Activated naive CD8-positive, alpha-beta T cell treated with anti-CD3 and anti-CD28 coated beads for 36 hours (primary cell): Measurements from ENCODE around the gene HPGD. TPM values are rescaled to one million over a fixed set of nuclear protein-coding genes. Genes with fewer than 3 reads are reported as not detected.

Experiments used
- DNase-seq: peaks from one replicate; pipeline ENCODE4 v3.0.0; 2021
- H3K27ac Mint-ChIP-seq: one replicate; pipeline ENCODE4 v1.8.0; 2022; ENCODE audit warnings: mild to moderate bottlenecking, moderate library complexity, mixed read lengths
- H3K27me3 Mint-ChIP-seq: one replicate; pipeline ENCODE4 v1.8.0; 2022; ENCODE audit warnings: mild to moderate bottlenecking, mixed read lengths
- H3K36me3 Mint-ChIP-seq: one replicate; pipeline ENCODE4 v1.8.0; 2021; ENCODE audit warnings: mild to moderate bottlenecking, mixed read lengths
- H3K4me1 Mint-ChIP-seq: one replicate; pipeline ENCODE4 v1.8.0; 2021; ENCODE audit warnings: mixed read lengths
- H3K4me3 Mint-ChIP-seq: one replicate; pipeline ENCODE4 v1.8.0; 2022; ENCODE audit warnings: mild to moderate bottlenecking, moderate library complexity, mixed read lengths
- H3K9me3 Mint-ChIP-seq: one replicate; pipeline ENCODE4 v1.8.0; 2022; ENCODE audit warnings: mixed read lengths
- total RNA-seq, 2 experiments: library from RNA; stranded (reverse); gene quantifications; one replicate each; pipeline ENCODE4 v1.2.3, GENCODE V29; 2021

The HPGD gene
- total RNA-seq, 2 experiments from 2014 or later = 6.0 to 6.2 TPM

- Mint-ChIP-seq H3K27me3 (no peaks in the 10 kb centered on the region), H3K4me3 (no peak overlapping the region), H3K9me3 (peaks cover 5% of the 10 kb centered on the region), H3K36me3 (no peaks in the 10 kb centered on the region), H3K4me1 (no peaks in the 10 kb centered on the region), H3K27ac (no peak overlapping the region)
- DNase-seq = no peak
These were observed 55.2 kb downstream of the HPGD start for GRCh38 chr4:174467107-174467506.

DNA sequence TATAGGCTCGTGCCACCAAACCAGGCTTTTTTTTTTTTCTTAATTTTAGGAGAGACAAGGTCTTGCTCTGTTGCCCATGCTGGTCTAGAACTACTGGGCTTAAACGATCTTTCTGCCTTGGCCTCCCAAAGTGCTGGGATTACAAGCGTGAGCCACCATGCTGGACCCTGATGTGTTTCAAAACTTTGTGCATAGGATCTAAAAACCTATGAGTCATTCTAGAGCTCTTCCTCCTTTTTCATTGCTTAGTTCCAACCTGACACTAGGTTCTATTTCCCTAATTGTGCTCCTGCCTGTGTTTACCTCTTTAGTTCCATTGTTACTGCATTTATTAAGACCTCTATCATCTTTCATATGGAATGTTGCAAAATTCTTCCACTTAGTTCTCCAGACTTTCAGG, 57.3 kb downstream of the HPGD start:
- H3K27me3 Mint-ChIP-seq = no peaks in the 10 kb centered on the region
- no peaks in the 10 kb centered on the region for H3K36me3 Mint-ChIP-seq
- peaks cover 5% of the 10 kb centered on the region for H3K9me3 Mint-ChIP-seq
- no peak overlapping the region for H3K27ac Mint-ChIP-seq
- no peak overlapping the region for H3K4me3 Mint-ChIP-seq
- no peak for DNase-seq
- no peaks in the 10 kb centered on the region for H3K4me1 Mint-ChIP-seq

- peaks cover under 1% of the 10 kb centered on the region for H3K27me3 Mint-ChIP-seq
- no peak for DNase-seq
- H3K9me3 Mint-ChIP-seq = peaks cover 5% of the 10 kb centered on the region
- no peak overlapping the region for H3K27ac Mint-ChIP-seq
- no peaks in the 10 kb centered on the region for H3K4me1 Mint-ChIP-seq
- H3K4me3 Mint-ChIP-seq = no peak overlapping the region
- no peaks in the 10 kb centered on the region for H3K36me3 Mint-ChIP-seq
These were observed 60.7 kb downstream of the HPGD start for GRCh38 chr4:174461466-174462106.

- Mint-ChIP-seq H3K27ac (no peak overlapping the region), H3K4me3 (no peak overlapping the region), H3K9me3 (peaks cover 5% of the 10 kb centered on the region), H3K4me1 (no peaks in the 10 kb centered on the region), H3K27me3 (peaks cover 3% of the 10 kb centered on the region), H3K36me3 (no peaks in the 10 kb centered on the region)
- no peak for DNase-seq
These were observed 61.6 kb downstream of the HPGD start for GRCh38 chr4:174460684-174461083.

DNA sequence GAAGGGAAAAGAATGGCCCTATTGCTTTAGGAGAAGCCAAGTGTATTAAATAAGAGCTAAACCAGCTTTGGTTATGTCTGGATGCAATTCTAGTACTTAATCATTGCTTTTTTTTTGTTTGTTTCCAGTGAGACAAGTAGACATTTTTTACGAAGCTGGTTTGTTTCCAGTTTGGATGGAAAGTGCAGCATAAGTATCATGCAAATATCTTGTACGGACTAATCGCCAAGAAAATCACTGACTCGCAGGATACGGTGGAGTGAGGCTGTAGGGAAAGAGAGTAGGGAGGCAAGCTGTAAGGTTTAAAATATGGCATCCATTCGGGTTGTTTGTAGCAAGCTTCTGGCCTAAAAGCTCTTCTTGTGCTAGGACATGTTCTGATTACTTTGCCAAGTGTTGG, 64.8 kb downstream of the HPGD start:
- DNase-seq = no peak
- no peak overlapping the region for H3K27ac Mint-ChIP-seq

DNA sequence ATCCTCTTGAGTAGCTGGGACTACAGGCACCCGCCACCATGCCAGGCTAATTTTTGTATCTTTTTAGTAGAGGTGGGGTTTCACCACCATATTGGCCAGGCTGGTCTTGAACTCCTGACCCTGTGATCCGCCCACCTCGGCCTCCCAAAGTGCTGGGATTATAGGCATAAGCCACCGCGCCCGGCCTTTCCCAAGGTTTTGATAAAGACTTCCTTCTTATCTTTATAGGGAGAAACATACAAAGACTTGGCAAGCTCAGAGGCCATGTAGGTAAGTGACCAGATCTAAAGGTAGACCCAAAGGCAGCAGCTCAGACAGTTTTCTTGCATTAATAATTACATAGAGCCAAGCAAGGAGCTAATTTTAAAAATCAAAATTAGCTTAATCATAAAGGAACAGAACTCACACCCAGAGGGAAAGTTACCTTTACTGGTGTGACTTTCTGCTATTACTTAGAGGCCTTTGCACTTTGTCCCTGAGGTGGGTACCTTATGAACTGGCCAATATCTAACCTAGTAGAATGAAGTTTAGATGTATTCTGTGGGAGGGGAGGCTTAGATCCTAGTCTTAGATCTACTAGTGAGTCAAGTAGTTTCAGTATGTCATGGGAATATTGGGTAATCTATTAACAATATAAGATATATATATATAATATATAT, 67.3 kb downstream of the HPGD start:
- Mint-ChIP-seq H3K27me3 (peaks cover 3% of the 10 kb centered on the region), H3K27ac (no peak overlapping the region), H3K4me3 (no peak overlapping the region), H3K4me1 (no peaks in the 10 kb centered on the region), H3K36me3 (no peaks in the 10 kb centered on the region), H3K9me3 (no peaks in the 10 kb centered on the region)
- no peak for DNase-seq

More for the DNA sequence above, 64.8 kb downstream of the HPGD start:
- Mint-ChIP-seq H3K36me3 (no peaks in the 10 kb centered on the region), H3K27me3 (peaks cover 3% of the 10 kb centered on the region), H3K4me3 (no peak overlapping the region), H3K9me3 (no peaks in the 10 kb centered on the region), H3K4me1 (no peaks in the 10 kb centered on the region)

GRCh38 chr4:174451718-174452296, 70.5 kb downstream of the HPGD start:
- Mint-ChIP-seq H3K9me3 (no peaks in the 10 kb centered on the region), H3K4me1 (peaks cover 1% of the 10 kb centered on the region), H3K4me3 (no peak overlapping the region), H3K36me3 (no peaks in the 10 kb centered on the region), H3K27ac (no peak overlapping the region), H3K27me3 (peaks cover 3% of the 10 kb centered on the region)
- DNase-seq = no peak

DNA sequence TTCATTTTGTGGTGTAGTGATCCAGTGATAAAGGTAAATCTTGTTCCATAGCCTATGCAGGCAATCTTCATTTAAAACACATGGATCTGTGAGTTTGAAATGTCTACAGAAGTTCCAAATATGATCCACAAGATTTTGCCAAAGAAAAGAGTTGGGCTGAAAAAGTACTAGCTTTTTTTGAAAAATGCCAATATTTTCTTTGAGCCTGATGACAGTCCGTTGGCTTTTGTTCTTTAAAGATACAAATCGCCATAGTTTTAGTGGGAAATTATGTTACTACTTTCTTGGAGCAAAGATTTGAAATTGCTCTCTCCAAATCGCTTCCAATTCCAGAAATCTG, 71.5 kb downstream of the HPGD start:
- peaks cover 4% of the 10 kb centered on the region for H3K4me1 Mint-ChIP-seq
- DNase-seq = no peak
- H3K36me3 Mint-ChIP-seq = no peaks in the 10 kb centered on the region
- no peak overlapping the region for H3K4me3 Mint-ChIP-seq
- H3K27ac Mint-ChIP-seq = no peak overlapping the region
- H3K9me3 Mint-ChIP-seq = no peaks in the 10 kb centered on the region
- no peaks in the 10 kb centered on the region for H3K27me3 Mint-ChIP-seq

DNA sequence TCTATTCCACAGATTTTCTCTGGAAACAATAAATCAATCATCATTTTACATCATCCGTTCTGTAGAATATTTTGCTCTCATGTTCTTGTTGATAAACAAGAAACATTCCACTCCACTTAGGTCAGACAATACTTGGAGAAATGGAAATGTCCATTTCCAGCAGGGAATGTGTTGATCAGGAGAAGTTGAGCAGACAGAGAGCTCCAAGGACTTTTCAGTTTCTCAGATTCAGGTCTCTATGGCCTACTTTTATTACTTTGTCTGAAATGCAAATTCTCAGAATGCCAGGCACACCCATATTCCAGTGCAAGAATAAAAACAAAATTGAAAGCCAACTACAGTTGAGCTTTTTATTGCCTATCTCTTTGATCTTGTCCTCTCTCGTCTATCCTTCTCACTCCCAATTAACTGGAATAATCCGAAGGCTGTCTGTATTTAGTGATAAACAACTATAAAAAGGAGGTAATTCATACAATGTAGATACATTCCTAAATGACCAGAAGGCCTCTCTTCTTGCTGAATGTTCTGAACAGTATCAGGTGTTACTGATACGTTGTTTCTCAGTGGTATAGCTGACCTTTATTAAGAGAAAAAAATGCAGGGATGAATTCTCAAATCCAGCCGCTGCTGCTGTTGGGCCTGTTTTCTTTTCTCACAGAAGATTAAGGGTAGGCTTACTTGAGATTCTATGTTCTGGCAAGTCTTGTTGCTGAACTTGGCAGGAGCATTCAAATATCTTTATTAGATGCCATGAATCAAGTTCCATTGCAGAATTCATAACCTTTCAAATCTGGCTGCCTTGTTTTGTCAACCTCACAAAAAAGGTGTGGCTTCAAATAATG, 72.1 kb downstream of the HPGD start:
- H3K27me3 Mint-ChIP-seq = no peaks in the 10 kb centered on the region
- H3K36me3 Mint-ChIP-seq = no peaks in the 10 kb centered on the region
- DNase-seq = no peak
- H3K9me3 Mint-ChIP-seq = no peaks in the 10 kb centered on the region
- no peak overlapping the region for H3K4me3 Mint-ChIP-seq
- H3K27ac Mint-ChIP-seq = no peak overlapping the region
- H3K4me1 Mint-ChIP-seq = peaks cover 4% of the 10 kb centered on the region

DNA sequence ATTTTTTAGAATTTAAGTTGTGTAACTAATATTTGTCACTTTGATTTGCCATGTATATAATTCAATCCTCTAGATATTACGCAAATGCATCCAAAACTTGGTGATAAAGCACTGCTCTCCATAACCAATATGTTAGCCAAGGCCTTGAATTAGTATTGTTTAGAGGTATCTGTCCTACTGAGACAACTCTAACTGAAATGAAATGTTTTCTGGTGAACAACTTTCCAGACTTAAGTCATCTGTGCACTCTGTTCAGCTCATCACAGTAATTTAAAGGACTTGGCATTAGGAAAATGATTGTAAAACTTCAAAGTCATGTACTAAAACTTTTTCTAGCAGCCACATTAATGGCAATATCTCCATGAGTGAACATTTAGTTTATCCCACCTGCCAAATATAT, 73.1 kb downstream of the HPGD start:
- no peaks in the 10 kb centered on the region for H3K9me3 Mint-ChIP-seq
- no peaks in the 10 kb centered on the region for H3K27me3 Mint-ChIP-seq
- no peak for DNase-seq
- no peaks in the 10 kb centered on the region for H3K36me3 Mint-ChIP-seq
- H3K4me3 Mint-ChIP-seq = no peak overlapping the region
- no peak overlapping the region for H3K27ac Mint-ChIP-seq
- peaks cover 4% of the 10 kb centered on the region for H3K4me1 Mint-ChIP-seq

- Mint-ChIP-seq H3K4me3 (no peak overlapping the region), H3K27me3 (no peaks in the 10 kb centered on the region), H3K36me3 (no peaks in the 10 kb centered on the region), H3K27ac (no peak overlapping the region), H3K9me3 (no peaks in the 10 kb centered on the region), H3K4me1 (peaks cover 4% of the 10 kb centered on the region)
- DNase-seq = no peak
These were observed 77.9 kb downstream of the HPGD start for GRCh38 chr4:174444390-174444789.

Other genes starting within 250 kb of the HPGD start
- gene FBXO8, start 238.8 kb downstream of the HPGD start, total RNA-seq = 10 to 100 TPM; 16.2 to 17.4 TPM
- gene CEP44, start 238.6 kb downstream of the HPGD start, total RNA-seq = 10 to 100 TPM; 19.7 TPM